H1 (cell line): ENCODE results near the gene VPS35L. TPM values are rescaled to one million over a fixed set of nuclear protein-coding genes. Genes with fewer than 3 reads are reported as not detected.

Source experiments
- CTCF ChIA-PET: fragments of 300-600 bp; sonication (Branson Sonifier 250); formaldehyde crosslinking; loops from one replicate; lab custom pipeline; 2021; ENCODE audit not compliant: partially characterized antibody; lab: Charles Lee
- POLR2A ChIA-PET: fragments of 300-600 bp; sonication (Branson Sonifier 250); formaldehyde crosslinking; loops from one replicate; lab custom pipeline; 2021; ENCODE audit warnings: inconsistent platforms; ENCODE audit not compliant: partially characterized antibody; lab: Charles Lee
- DNase-seq, 2 experiments: peaks; one replicate each; pipeline versions ENCODE4 v3.0.0 to v3.0.0-alpha.2; 2010 to 2022; ENCODE audit warnings: low spot score in 2 of 2, low read depth in 1 of 2, mixed read lengths in 1 of 2
- FAIRE-seq: peaks from 2 replicates; lab custom pipeline; 2011; peaks lifted over from hg19 to GRCh38; lab: Jason Lieb, UNC
- H2AFZ ChIP-seq: 2 replicates; pipeline ENCODE4 v1.8.1; 2012; ENCODE audit warnings: low read length, inconsistent platforms
- H2AK5ac ChIP-seq: 2 replicates; pipeline ENCODE4 v1.6.1; 2013; ENCODE audit warnings: low read depth, low read length
- H2BK120ac ChIP-seq: replicated peaks from 2 replicates; pipeline ENCODE3; 2013; ENCODE audit warnings: low read depth, low read length, inconsistent platforms
- H2BK12ac ChIP-seq: 2 replicates; pipeline ENCODE4 v1.6.1; 2013; ENCODE audit warnings: low read depth, low read length
- H2BK15ac ChIP-seq: 2 replicates; pipeline ENCODE4 v1.6.1; 2013; ENCODE audit warnings: low read length
- H2BK20ac ChIP-seq: 2 replicates; pipeline ENCODE4 v1.6.1; 2013; ENCODE audit warnings: low read length
- H2BK5ac ChIP-seq: 2 replicates; pipeline ENCODE4 v1.6.1; 2013; ENCODE audit warnings: low read depth, low read length
- H3K14ac ChIP-seq: 2 replicates; pipeline ENCODE4 v1.6.1; 2013; ENCODE audit warnings: inconsistent platforms; ENCODE audit not compliant: insufficient read length
- H3K18ac ChIP-seq: 2 replicates; pipeline ENCODE4 v1.6.1; 2013; ENCODE audit warnings: low read length; ENCODE audit errors: extremely low read depth
- H3K23ac ChIP-seq: 2 replicates; pipeline ENCODE4 v1.6.1; 2013; ENCODE audit warnings: inconsistent platforms; ENCODE audit not compliant: insufficient read length
- H3K23me2 ChIP-seq: 2 replicates; pipeline ENCODE4 v1.6.1; 2013; ENCODE audit warnings: low read depth, low read length
- H3K27ac ChIP-seq: 2 replicates; pipeline ENCODE4 v1.6.1; 2011; ENCODE audit warnings: low read depth, low read length, inconsistent platforms
- H3K27me3 ChIP-seq, 4 experiments: replicated peaks in 1 of 4; 1 replicate in 1 of 4; 2 replicates in 3 of 4; pipeline versions ENCODE4 v1.6.1 to v1.8.1; 2011 to 2013; ENCODE audit warnings: low read length in 3 of 4, mild to moderate bottlenecking in 3 of 4, inconsistent platforms in 2 of 4, mixed read lengths in 2 of 4, moderate library complexity in 1 of 4; ENCODE audit not compliant: control insufficient read depth in 3 of 4, insufficient read depth in 3 of 4; ENCODE audit errors: extremely low read depth in 1 of 4
- H3K36me3 ChIP-seq, 4 experiments: 2 replicates each; pipeline versions ENCODE4 v1.6.1 to v1.8.1; 2011 to 2013; ENCODE audit warnings: mild to moderate bottlenecking in 4 of 4, low read length in 3 of 4, moderate library complexity in 2 of 4, control low read depth in 1 of 4, inconsistent platforms in 1 of 4; ENCODE audit not compliant: insufficient read depth in 4 of 4, control insufficient read depth in 2 of 4
- H3K4ac ChIP-seq: replicated peaks from 2 replicates; pipeline ENCODE3; 2013; ENCODE audit warnings: low read length, low read depth, mixed read lengths, inconsistent platforms; ENCODE audit not compliant: insufficient read length
- H3K4me1 ChIP-seq, 4 experiments: replicated peaks in 1 of 4; 1 replicate in 1 of 4; 2 replicates in 3 of 4; pipeline versions ENCODE4 v1.6.1 to v1.8.1; 2011 to 2013; ENCODE audit warnings: low read length in 3 of 4, inconsistent platforms in 2 of 4, mixed read lengths in 1 of 4; ENCODE audit not compliant: insufficient read depth in 4 of 4, control insufficient read depth in 3 of 4
- H3K4me2 ChIP-seq, 2 experiments: 2 replicates each; pipeline versions ENCODE4 v1.6.1 to v1.8.1; 2011 to 2013; ENCODE audit warnings: low read depth in 2 of 2, low read length in 2 of 2, control low read depth in 1 of 2, inconsistent platforms in 1 of 2, mild to moderate bottlenecking in 1 of 2; ENCODE audit not compliant: insufficient read depth in 1 of 2
- H3K4me3 ChIP-seq, 4 experiments: fragments of 200-600, 300-600 bp in 1 of 4; sonication (generic), shearing (Covaris generic), sonication (Bioruptor Twin) in 1 of 4; 2 replicates each; pipeline versions ENCODE4 v1.5.1 to v1.8.1; 2011 to 2016; ENCODE audit warnings: low read length in 4 of 4, low read depth in 3 of 4, control low read depth in 2 of 4, inconsistent platforms in 2 of 4, mild to moderate bottlenecking in 2 of 4, mixed read lengths in 1 of 4, moderate library complexity in 1 of 4; ENCODE audit not compliant: insufficient read depth in 2 of 4; ENCODE audit errors: extremely low read depth in 1 of 4
- H3K56ac ChIP-seq: replicated peaks from 2 replicates; pipeline ENCODE3; 2013; ENCODE audit warnings: low read depth, mild to moderate bottlenecking, mixed read lengths, low read length, inconsistent platforms; ENCODE audit not compliant: insufficient read length
- H3K79me1 ChIP-seq: 2 replicates; pipeline ENCODE4 v1.6.1; 2013; ENCODE audit warnings: low read depth, low read length, control low read depth
- H3K79me2 ChIP-seq, 2 experiments: 2 replicates each; pipeline versions ENCODE4 v1.6.1 to v1.8.1; 2012 to 2013; ENCODE audit warnings: low read length in 2 of 2, mild to moderate bottlenecking in 2 of 2, inconsistent platforms in 1 of 2; ENCODE audit not compliant: insufficient read depth in 2 of 2, control insufficient read depth in 1 of 2
- H3K9ac ChIP-seq, 4 experiments: replicated peaks in 1 of 4; 1 replicate in 1 of 4; 2 replicates in 3 of 4; pipeline versions ENCODE4 v1.6.1 to v1.8.1; 2011 to 2013; ENCODE audit warnings: low read depth in 3 of 4, low read length in 3 of 4, control low read depth in 2 of 4, mild to moderate bottlenecking in 2 of 4, moderate library complexity in 2 of 4, inconsistent platforms in 1 of 4; ENCODE audit errors: extremely low read depth in 1 of 4
- H3K9me3 ChIP-seq, 2 experiments: 2 replicates each; pipeline versions ENCODE4 v1.6.1 to v1.8.1; 2012 to 2013; ENCODE audit warnings: mild to moderate bottlenecking in 2 of 2, moderate library complexity in 2 of 2, control low read depth in 1 of 2, inconsistent platforms in 1 of 2, low read depth in 1 of 2, low read length in 1 of 2, mixed read lengths in 1 of 2; ENCODE audit not compliant: insufficient read depth in 2 of 2
- H4K20me1 ChIP-seq, 2 experiments: replicated peaks in 1 of 2; 2 replicates each; pipeline versions ENCODE3 to v1.8.1; 2011 to 2013; ENCODE audit warnings: inconsistent platforms in 2 of 2, low read length in 2 of 2, mild to moderate bottlenecking in 1 of 2; ENCODE audit not compliant: insufficient read depth in 2 of 2, control insufficient read depth in 1 of 2
- H4K5ac ChIP-seq: 2 replicates; pipeline ENCODE4 v1.6.1; 2013; ENCODE audit warnings: low read length, low read depth, mixed read lengths, inconsistent platforms; ENCODE audit not compliant: insufficient read length
- H4K8ac ChIP-seq: 2 replicates; pipeline ENCODE4 v1.8.0; 2013; ENCODE audit warnings: mild to moderate bottlenecking, moderate library complexity, low read length, inconsistent platforms; ENCODE audit not compliant: insufficient read depth; ENCODE audit errors: extremely low read depth
- H4K91ac ChIP-seq: replicated peaks from 2 replicates; pipeline ENCODE3; 2013; ENCODE audit warnings: low read length, mixed read lengths, inconsistent platforms; ENCODE audit not compliant: insufficient read length
- KDM4A ChIP-seq: IDR thresholded peaks from one replicate; pipeline ENCODE4 v1.7.1; 2012; ENCODE audit warnings: low read depth, mild to moderate bottlenecking, moderate library complexity, low read length, inconsistent platforms; ENCODE audit not compliant: severe bottlenecking
- WGBS, 2 experiments: shearing (Covaris generic) in 1 of 2; methylation state at CpG; one replicate each; pipeline versions ENCODE4 v1.1.6 to v1.1.7; 2013 to 2015; ENCODE audit warnings: low lambda C conversion rate in 2 of 2, mixed read lengths in 2 of 2, inconsistent platforms in 1 of 2, low coverage in 1 of 2, missing lambda C conversion rate in 1 of 2; ENCODE audit not compliant: insufficient replicate concordance in 2 of 2, insufficient coverage in 1 of 2, insufficient read length in 1 of 2; ENCODE audit errors: extremely low coverage in 1 of 2, missing lambda C conversion rate in 1 of 2; 5-methylcytosine and 5-hydroxymethylcytosine counted together
- polyA plus RNA-seq, 7 experiments: library from polyadenylated mRNA; depleted of rRNA in 3 of 7; stranded (reverse) in 5 of 7; unstranded in 2 of 7; fragments of >200 nt in 5 of 7; fragments of 200-250 nt in 2 of 7; gene quantifications; 1 replicate in 5 of 7; 2 replicates in 1 of 7; 4 replicates in 1 of 7; pipeline versions ENCODE4 v1.2.1 to v1.2.3, GENCODE V29; 2011 to 2013; ENCODE audit warnings: missing spikeins in 2 of 7, mixed read lengths in 2 of 7
- total RNA-seq: library from RNA; stranded (reverse); fragmentation: NEBNext Ultra II Directional; extraction: Animal tissue kit (Norgen Biotek cat#: 25700); gene quantifications from 2 replicates; pipeline ENCODE4 v1.2.1, GENCODE V29; 2021
- TF ChIP-seq, protein P1 (sequence below): IDR thresholded peaks from 2 replicates; pipeline ENCODE4 v1.6.1; 2012; ENCODE audit warnings: inconsistent platforms

The VPS35L gene
- total and polyA plus RNA-seq, 2 of the 8 experiments (the other 6 are each of a cell fraction or from before 2014, with no cell fraction given): 31.5 to 57.1 TPM

- H3K36me3 ChIP-seq: peaks cover 0 to 15% (median 11%) of the 10 kb centered on the region in 4 experiments; a peak in 4 of 8 replicates
- peaks cover 3 to 47% of the 10 kb centered on the region in 2 experiments; a peak in 3 of 4 replicates for H3K79me2 ChIP-seq
- H3K27ac ChIP-seq: peak overlapping the region; percentile 9; the same call in 1 of the 2 replicates
- POLR2A ChIA-PET: interaction anchor here (0.9 to 3.5 kb wide), 7 partner anchors 8 to 457 kb away, joined by 3 to 31 read pairs (median 3); partner anchors contain the start of genes COQ7 and VPS35L
- H4K20me1 ChIP-seq: peaks cover 0 to 2% of the 10 kb centered on the region in 2 experiments
- CTCF ChIA-PET: interaction anchor here (0.9 to 1.9 kb wide), 4 partner anchors 21 to 47 kb away, joined by 3 to 6 read pairs (median 5); partner anchors contain the start of gene VPS35L
- H2BK5ac ChIP-seq: no peak overlapping the region
- H4K5ac ChIP-seq: no peak overlapping the region
- 0 out of 2 replicates have a peak overlapping the region, but pooled peaks have one; percentile 11 for H2AFZ ChIP-seq
- no peaks in the 10 kb centered on the region for H3K9me3 ChIP-seq
- H3K14ac ChIP-seq: no peak overlapping the region
- H3K18ac ChIP-seq: no peak overlapping the region
- H2AK5ac ChIP-seq: no peak overlapping the region
- peak; percentile 49 for TF ChIP-seq KDM4A
- TF ChIP-seq, protein P1, sequence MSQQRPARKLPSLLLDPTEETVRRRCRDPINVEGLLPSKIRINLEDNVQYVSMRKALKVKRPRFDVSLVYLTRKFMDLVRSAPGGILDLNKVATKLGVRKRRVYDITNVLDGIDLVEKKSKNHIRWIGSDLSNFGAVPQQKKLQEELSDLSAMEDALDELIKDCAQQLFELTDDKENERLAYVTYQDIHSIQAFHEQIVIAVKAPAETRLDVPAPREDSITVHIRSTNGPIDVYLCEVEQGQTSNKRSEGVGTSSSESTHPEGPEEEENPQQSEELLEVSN: no peak
- TF ChIP-seq, all 59 proteins: peak for 1
- peaks cover 5% of the 10 kb centered on the region; the same call in 1 of the 2 replicates for H3K79me1 ChIP-seq
- no peak for DNase-seq
- peaks cover 5 to 17% (median 11%) of the 10 kb centered on the region in 4 experiments; a peak in 6 of 7 replicates for H3K4me1 ChIP-seq
- no peak overlapping the region for H3K23ac ChIP-seq
- no peak overlapping the region for H3K56ac ChIP-seq
- H3K9ac ChIP-seq: peak overlapping the region; percentile 35 to 69 (median 50)
- peak overlapping the region; percentile 84 to 92 (median 88) for H3K4me3 ChIP-seq
- no peaks in the 10 kb centered on the region for H3K27me3 ChIP-seq
- 2% methylated on average over 11 of the region's 11 CpGs; no CpG with 5 or more reads in 1 of the 2 experiments for WGBS, 2 experiments
- no peak for FAIRE-seq
- peaks cover 8% of the 10 kb centered on the region for H3K23me2 ChIP-seq
- no peak overlapping the region for H2BK20ac ChIP-seq
- no peak overlapping the region for H4K91ac ChIP-seq
- no peak overlapping the region for H3K4ac ChIP-seq
- no peak overlapping the region for H2BK120ac ChIP-seq
- H2BK15ac ChIP-seq: no peak overlapping the region
- H3K4me2 ChIP-seq: peak overlapping the region; percentile 89 to 99
- H4K8ac ChIP-seq: no peak overlapping the region; the same call in 1 of the 2 replicates
- H2BK12ac ChIP-seq: no peak overlapping the region
Observed at GRCh38 chr16:19524356-19524615, 31.2 kb upstream of the VPS35L start.
